H1 (cell line): Measurements from ENCODE around the gene COL6A3. TPM values are rescaled to one million over a fixed set of nuclear protein-coding genes. Genes with fewer than 3 reads are reported as not detected.

Source experiments
- CTCF ChIA-PET: fragments of 300-600 bp; sonication (Branson Sonifier 250); formaldehyde crosslinking; loops from one replicate; lab custom pipeline; 2021; ENCODE audit not compliant: partially characterized antibody; lab: Charles Lee
- POLR2A ChIA-PET: fragments of 300-600 bp; sonication (Branson Sonifier 250); formaldehyde crosslinking; loops from one replicate; lab custom pipeline; 2021; ENCODE audit warnings: inconsistent platforms; ENCODE audit not compliant: partially characterized antibody; lab: Charles Lee
- DNase-seq, 2 experiments: peaks; one replicate each; pipeline versions ENCODE4 v3.0.0 to v3.0.0-alpha.2; 2010 to 2022; ENCODE audit warnings: low spot score in 2 of 2, low read depth in 1 of 2, mixed read lengths in 1 of 2
- FAIRE-seq: peaks from 2 replicates; lab custom pipeline; 2011; peaks lifted over from hg19 to GRCh38; lab: Jason Lieb, UNC
- H2AFZ ChIP-seq: 2 replicates; pipeline ENCODE4 v1.8.1; 2012; ENCODE audit warnings: low read length, inconsistent platforms
- H2AK5ac ChIP-seq: 2 replicates; pipeline ENCODE4 v1.6.1; 2013; ENCODE audit warnings: low read depth, low read length
- H2BK120ac ChIP-seq: replicated peaks from 2 replicates; pipeline ENCODE3; 2013; ENCODE audit warnings: low read depth, low read length, inconsistent platforms
- H2BK12ac ChIP-seq: 2 replicates; pipeline ENCODE4 v1.6.1; 2013; ENCODE audit warnings: low read depth, low read length
- H2BK15ac ChIP-seq: 2 replicates; pipeline ENCODE4 v1.6.1; 2013; ENCODE audit warnings: low read length
- H2BK20ac ChIP-seq: 2 replicates; pipeline ENCODE4 v1.6.1; 2013; ENCODE audit warnings: low read length
- H2BK5ac ChIP-seq: 2 replicates; pipeline ENCODE4 v1.6.1; 2013; ENCODE audit warnings: low read depth, low read length
- H3K14ac ChIP-seq: 2 replicates; pipeline ENCODE4 v1.6.1; 2013; ENCODE audit warnings: inconsistent platforms; ENCODE audit not compliant: insufficient read length
- H3K18ac ChIP-seq: 2 replicates; pipeline ENCODE4 v1.6.1; 2013; ENCODE audit warnings: low read length; ENCODE audit errors: extremely low read depth
- H3K23ac ChIP-seq: 2 replicates; pipeline ENCODE4 v1.6.1; 2013; ENCODE audit warnings: inconsistent platforms; ENCODE audit not compliant: insufficient read length
- H3K23me2 ChIP-seq: 2 replicates; pipeline ENCODE4 v1.6.1; 2013; ENCODE audit warnings: low read depth, low read length
- H3K27ac ChIP-seq: 2 replicates; pipeline ENCODE4 v1.6.1; 2011; ENCODE audit warnings: low read depth, low read length, inconsistent platforms
- H3K27me3 ChIP-seq, 4 experiments: replicated peaks in 1 of 4; 1 replicate in 1 of 4; 2 replicates in 3 of 4; pipeline versions ENCODE4 v1.6.1 to v1.8.1; 2011 to 2013; ENCODE audit warnings: low read length in 3 of 4, mild to moderate bottlenecking in 3 of 4, inconsistent platforms in 2 of 4, mixed read lengths in 2 of 4, moderate library complexity in 1 of 4; ENCODE audit not compliant: control insufficient read depth in 3 of 4, insufficient read depth in 3 of 4; ENCODE audit errors: extremely low read depth in 1 of 4
- H3K36me3 ChIP-seq, 4 experiments: 2 replicates each; pipeline versions ENCODE4 v1.6.1 to v1.8.1; 2011 to 2013; ENCODE audit warnings: mild to moderate bottlenecking in 4 of 4, low read length in 3 of 4, moderate library complexity in 2 of 4, control low read depth in 1 of 4, inconsistent platforms in 1 of 4; ENCODE audit not compliant: insufficient read depth in 4 of 4, control insufficient read depth in 2 of 4
- H3K4ac ChIP-seq: replicated peaks from 2 replicates; pipeline ENCODE3; 2013; ENCODE audit warnings: low read length, low read depth, mixed read lengths, inconsistent platforms; ENCODE audit not compliant: insufficient read length
- H3K4me1 ChIP-seq, 4 experiments: replicated peaks in 1 of 4; 1 replicate in 1 of 4; 2 replicates in 3 of 4; pipeline versions ENCODE4 v1.6.1 to v1.8.1; 2011 to 2013; ENCODE audit warnings: low read length in 3 of 4, inconsistent platforms in 2 of 4, mixed read lengths in 1 of 4; ENCODE audit not compliant: insufficient read depth in 4 of 4, control insufficient read depth in 3 of 4
- H3K4me2 ChIP-seq, 2 experiments: 2 replicates each; pipeline versions ENCODE4 v1.6.1 to v1.8.1; 2011 to 2013; ENCODE audit warnings: low read depth in 2 of 2, low read length in 2 of 2, control low read depth in 1 of 2, inconsistent platforms in 1 of 2, mild to moderate bottlenecking in 1 of 2; ENCODE audit not compliant: insufficient read depth in 1 of 2
- H3K4me3 ChIP-seq, 4 experiments: fragments of 200-600, 300-600 bp in 1 of 4; sonication (generic), shearing (Covaris generic), sonication (Bioruptor Twin) in 1 of 4; 2 replicates each; pipeline versions ENCODE4 v1.5.1 to v1.8.1; 2011 to 2016; ENCODE audit warnings: low read length in 4 of 4, low read depth in 3 of 4, control low read depth in 2 of 4, inconsistent platforms in 2 of 4, mild to moderate bottlenecking in 2 of 4, mixed read lengths in 1 of 4, moderate library complexity in 1 of 4; ENCODE audit not compliant: insufficient read depth in 2 of 4; ENCODE audit errors: extremely low read depth in 1 of 4
- H3K56ac ChIP-seq: replicated peaks from 2 replicates; pipeline ENCODE3; 2013; ENCODE audit warnings: low read depth, mild to moderate bottlenecking, mixed read lengths, low read length, inconsistent platforms; ENCODE audit not compliant: insufficient read length
- H3K79me1 ChIP-seq: 2 replicates; pipeline ENCODE4 v1.6.1; 2013; ENCODE audit warnings: low read depth, low read length, control low read depth
- H3K79me2 ChIP-seq, 2 experiments: 2 replicates each; pipeline versions ENCODE4 v1.6.1 to v1.8.1; 2012 to 2013; ENCODE audit warnings: low read length in 2 of 2, mild to moderate bottlenecking in 2 of 2, inconsistent platforms in 1 of 2; ENCODE audit not compliant: insufficient read depth in 2 of 2, control insufficient read depth in 1 of 2
- H3K9ac ChIP-seq, 4 experiments: replicated peaks in 1 of 4; 1 replicate in 1 of 4; 2 replicates in 3 of 4; pipeline versions ENCODE4 v1.6.1 to v1.8.1; 2011 to 2013; ENCODE audit warnings: low read depth in 3 of 4, low read length in 3 of 4, control low read depth in 2 of 4, mild to moderate bottlenecking in 2 of 4, moderate library complexity in 2 of 4, inconsistent platforms in 1 of 4; ENCODE audit errors: extremely low read depth in 1 of 4
- H3K9me3 ChIP-seq, 2 experiments: 2 replicates each; pipeline versions ENCODE4 v1.6.1 to v1.8.1; 2012 to 2013; ENCODE audit warnings: mild to moderate bottlenecking in 2 of 2, moderate library complexity in 2 of 2, control low read depth in 1 of 2, inconsistent platforms in 1 of 2, low read depth in 1 of 2, low read length in 1 of 2, mixed read lengths in 1 of 2; ENCODE audit not compliant: insufficient read depth in 2 of 2
- H4K20me1 ChIP-seq, 2 experiments: replicated peaks in 1 of 2; 2 replicates each; pipeline versions ENCODE3 to v1.8.1; 2011 to 2013; ENCODE audit warnings: inconsistent platforms in 2 of 2, low read length in 2 of 2, mild to moderate bottlenecking in 1 of 2; ENCODE audit not compliant: insufficient read depth in 2 of 2, control insufficient read depth in 1 of 2
- H4K5ac ChIP-seq: 2 replicates; pipeline ENCODE4 v1.6.1; 2013; ENCODE audit warnings: low read length, low read depth, mixed read lengths, inconsistent platforms; ENCODE audit not compliant: insufficient read length
- H4K8ac ChIP-seq: 2 replicates; pipeline ENCODE4 v1.8.0; 2013; ENCODE audit warnings: mild to moderate bottlenecking, moderate library complexity, low read length, inconsistent platforms; ENCODE audit not compliant: insufficient read depth; ENCODE audit errors: extremely low read depth
- H4K91ac ChIP-seq: replicated peaks from 2 replicates; pipeline ENCODE3; 2013; ENCODE audit warnings: low read length, mixed read lengths, inconsistent platforms; ENCODE audit not compliant: insufficient read length
- GABPA ChIP-seq: IDR thresholded peaks from 2 replicates; pipeline ENCODE4 v1.6.1; 2011; ENCODE audit warnings: mild to moderate bottlenecking, low read length, moderate library complexity, borderline replicate concordance; ENCODE audit not compliant: insufficient read depth
- SAP30 ChIP-seq: fragments of 300-600 bp; sonication (generic); IDR thresholded peaks from 2 replicates; pipeline ENCODE4 v1.7.1; 2012; ENCODE audit warnings: low read length, moderate library complexity, mild to moderate bottlenecking, inconsistent platforms; ENCODE audit not compliant: insufficient read depth, insufficient replicate concordance
- WGBS, 2 experiments: shearing (Covaris generic) in 1 of 2; methylation state at CpG; one replicate each; pipeline versions ENCODE4 v1.1.6 to v1.1.7; 2013 to 2015; ENCODE audit warnings: low lambda C conversion rate in 2 of 2, mixed read lengths in 2 of 2, inconsistent platforms in 1 of 2, low coverage in 1 of 2, missing lambda C conversion rate in 1 of 2; ENCODE audit not compliant: insufficient replicate concordance in 2 of 2, insufficient coverage in 1 of 2, insufficient read length in 1 of 2; ENCODE audit errors: extremely low coverage in 1 of 2, missing lambda C conversion rate in 1 of 2; 5-methylcytosine and 5-hydroxymethylcytosine counted together
- polyA plus RNA-seq, 7 experiments: library from polyadenylated mRNA; depleted of rRNA in 3 of 7; stranded (reverse) in 5 of 7; unstranded in 2 of 7; fragments of >200 nt in 5 of 7; fragments of 200-250 nt in 2 of 7; gene quantifications; 1 replicate in 5 of 7; 2 replicates in 1 of 7; 4 replicates in 1 of 7; pipeline versions ENCODE4 v1.2.1 to v1.2.3, GENCODE V29; 2011 to 2013; ENCODE audit warnings: missing spikeins in 2 of 7, mixed read lengths in 2 of 7
- total RNA-seq: library from RNA; stranded (reverse); fragmentation: NEBNext Ultra II Directional; extraction: Animal tissue kit (Norgen Biotek cat#: 25700); gene quantifications from 2 replicates; pipeline ENCODE4 v1.2.1, GENCODE V29; 2021

Gene COL6A3
- total and polyA plus RNA-seq, 2 of the 8 experiments (the other 6 are each of a cell fraction or from before 2014, with no cell fraction given), result 1.2 to 3.4 TPM

DNA sequence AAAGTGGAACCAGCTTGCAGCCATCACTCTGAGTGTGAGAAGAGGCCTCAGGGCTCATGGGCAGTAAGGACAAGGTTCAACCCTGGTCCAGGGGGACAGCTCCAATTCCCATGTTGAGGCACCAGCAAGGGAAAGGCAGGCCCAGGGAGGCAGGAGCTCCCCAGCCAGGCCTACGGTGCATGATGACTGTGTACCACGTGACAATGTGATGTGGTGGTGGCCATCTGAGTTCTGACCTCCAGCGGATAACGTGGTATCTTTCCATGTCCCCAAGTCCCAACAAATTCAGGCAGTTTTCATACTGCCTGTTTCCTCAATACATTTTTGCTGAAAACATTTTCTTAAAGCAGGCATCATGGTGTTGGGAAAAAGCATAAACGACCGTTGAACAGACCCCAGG lies 36.1 kb upstream of the COL6A3 start:
- Histone ChIP-seq H2BK15ac (no peak overlapping the region), H3K9ac (no peak overlapping the region), H4K8ac (no peak overlapping the region), H2BK12ac (no peak overlapping the region), H3K9me3 (no peaks in the 10 kb centered on the region), H3K23me2 (no peaks in the 10 kb centered on the region), H2BK20ac (no peak overlapping the region), H4K20me1 (no peaks in the 10 kb centered on the region), H3K36me3 (no peaks in the 10 kb centered on the region), H3K4me1 (peaks cover 0 to 6% (median 4%) of the 10 kb centered on the region in 4 experiments; a peak in 4 of 7 replicates), H3K4me2 (no peak overlapping the region), H3K27me3 (peaks cover 0 to 2% (median 0%) of the 10 kb centered on the region in 4 experiments; a peak in 1 of 7 replicates), H4K5ac (no peak overlapping the region), H2BK5ac (no peak overlapping the region), H3K79me1 (no peaks in the 10 kb centered on the region), H3K18ac (peak overlapping the region; percentile 24; the same call in 1 of the 2 replicates), H4K91ac (no peak overlapping the region), H3K14ac (no peak overlapping the region), H2BK120ac (no peak overlapping the region), H3K56ac (no peak overlapping the region), H3K23ac (no peak overlapping the region), H3K27ac (no peak overlapping the region), H3K4ac (no peak overlapping the region), H2AK5ac (no peak overlapping the region), H3K4me3 (no peak overlapping the region), H3K79me2 (no peaks in the 10 kb centered on the region), H2AFZ (no peak overlapping the region)
- 93% methylated on average over 6 of the region's 6 CpGs; no CpG with 5 or more reads in 1 of the 2 experiments for WGBS, 2 experiments
- ChIA-PET CTCF (interaction anchor here (0.7 to 6.3 kb wide), 9 partner anchors 18 to 329 kb away, joined by 3 to 36 read pairs (median 9); no protein-coding TSS in a partner anchor), POLR2A (no interaction called here)
- DNase-seq (no peak), FAIRE-seq (no peak)
- TF ChIP-seq GABPA (no peak), SAP30 (no peak)
